Erythroblast (primary cell): Measurements from ENCODE around the gene SORCS1.

Source experiments
- GATA1 ChIP-seq: IDR thresholded peaks from 2 replicates; pipeline ENCODE4 v1.6.1; 2011; ENCODE audit warnings: low read depth, mild to moderate bottlenecking, control low read depth, low read length, moderate library complexity
- POLR2A ChIP-seq: IDR thresholded peaks from 2 replicates; pipeline ENCODE4 v1.6.1; 2011; ENCODE audit warnings: mild to moderate bottlenecking, low read length

GRCh38 chr10:107122703-107123102 lies 41.8 kb downstream of the SORCS1 start:
- TF ChIP-seq POLR2A (no peak), GATA1 (no peak)
